HL-60 (cell line): ENCODE results near the gene ANKRD11.

Source experiments
- CTCF ChIP-seq: IDR thresholded peaks from one replicate; pipeline ENCODE4 v1.5.1; 2011; ENCODE audit warnings: low read length, control low read depth, inconsistent platforms; ENCODE audit not compliant: insufficient read depth
- POLR2AphosphoS5 ChIP-seq: IDR thresholded peaks from 2 replicates; pipeline ENCODE4 v1.6.1; 2012; ENCODE audit warnings: low read depth
- REST ChIP-seq: IDR thresholded peaks from 2 replicates; pipeline ENCODE4 v1.6.1; 2012; ENCODE audit warnings: low read depth; ENCODE audit not compliant: insufficient replicate concordance
- SPI1 ChIP-seq: IDR thresholded peaks from 2 replicates; pipeline ENCODE4 v1.6.1; 2012; ENCODE audit warnings: low read depth, mild to moderate bottlenecking, borderline replicate concordance

- TF ChIP-seq CTCF, result no peak
- no peak for TF ChIP-seq POLR2AphosphoS5
- no peak for TF ChIP-seq REST
- no peak for TF ChIP-seq SPI1
These were observed 104.6 kb downstream of the ANKRD11 start for GRCh38 chr16:89385712-89386111.
